Gastrocnemius medialis (tissue), 4 donors: ENCODE results near the gene ADD2. TPM values are rescaled to one million over a fixed set of nuclear protein-coding genes. Genes with fewer than 3 reads are reported as not detected.

ENCODE experiments used
- ATAC-seq, 2 donors: fragments of 150-250 bp; one replicate each; pipeline ENCODE4 v1.9.1; 2016
- DNase-seq, 2 donors: peaks; one replicate each; pipeline ENCODE4 v3.0.0-alpha.2; 2019
- H3K27ac ChIP-seq, 4 donors: fragments of 200-600 bp; sonication (generic); 1 replicate in 1 of 4; 2 replicates in 3 of 4; pipeline ENCODE4 v1.5.1; 2016 to 2018; ENCODE audit warnings: mild to moderate bottlenecking in 2 of 4, moderate library complexity in 1 of 4
- H3K27me3 ChIP-seq, 3 donors: fragments of 200-600 bp; sonication (generic) in 2 of 3; 1 replicate in 1 of 3; 2 replicates in 2 of 3; pipeline versions ENCODE4 v1.5.1 to v1.6.0; 2016 to 2019; ENCODE audit warnings: mild to moderate bottlenecking in 1 of 3, moderate library complexity in 1 of 3
- H3K36me3 ChIP-seq, 2 donors: fragments of 200-600 bp; sonication (generic) in 1 of 2; one replicate each; pipeline ENCODE4 v1.5.1; 2017 to 2018
- H3K4me1 ChIP-seq, 2 donors: fragments of 200-600 bp; sonication (generic) in 1 of 2; one replicate each; pipeline ENCODE4 v1.5.1; 2016 to 2017; ENCODE audit warnings: mild to moderate bottlenecking in 2 of 2
- H3K4me3 ChIP-seq, 4 donors: fragments of 200-600 bp; sonication (generic) in 3 of 4; 1 replicate in 1 of 4; 2 replicates in 3 of 4; pipeline ENCODE4 v1.5.1; 2016 to 2019; ENCODE audit warnings: mild to moderate bottlenecking in 2 of 4
- H3K9me3 ChIP-seq, 3 donors: fragments of 200-600 bp; sonication (generic) in 2 of 3; 1 replicate in 1 of 3; 2 replicates in 2 of 3; pipeline ENCODE4 v1.5.1; 2016 to 2019
- POLR2A ChIP-seq, 2 donors: fragments of 450-650 bp; IDR thresholded peaks; one replicate each; pipeline ENCODE4 v1.6.1; 2017; ENCODE audit warnings: antibody characterized with exemption in 2 of 2, mild to moderate bottlenecking in 2 of 2, moderate library complexity in 2 of 2
- in situ Hi-C, 4 donors: fragments of 200-750 bp; cut with MboI; loops; one replicate each; pipeline versions ENCODE4 v1.15.0 to v1.8.0; 2017; ENCODE audit warnings: low sequenced_read_pairs in 4 of 4
- intact Hi-C: fragments of 100-400 bp; cut with DNase I; formaldehyde crosslinking; loops from one replicate; pipeline ENCODE4 v1.15.1; 2023; ENCODE audit warnings: low total_unique reads
- total RNA-seq, 4 donors: library from RNA; depleted of rRNA; stranded (reverse); fragments of >200 nt; gene quantifications; one replicate each; pipeline versions ENCODE4 v1.1.0 to v1.2.3, GENCODE V29; 2016
- TF ChIP-seq, protein P1 (sequence below), 5 experiments: fragments of 450-650 bp in 3 of 5; fragments of 200-600 bp in 2 of 5; sonication (generic) in 2 of 5; IDR thresholded peaks in 4 of 5; conservative IDR thresholded peaks in 1 of 5; 1 replicate in 4 of 5; 2 replicates in 1 of 5; pipeline ENCODE4 v1.5.1; 2016 to 2019; ENCODE audit warnings: antibody characterized with exemption in 5 of 5, mild to moderate bottlenecking in 3 of 5, moderate library complexity in 3 of 5

Gene ADD2
- total RNA-seq, 4 donors from 2014 or later: 0.20 to 0.75 (median 0.48) TPM

DNA sequence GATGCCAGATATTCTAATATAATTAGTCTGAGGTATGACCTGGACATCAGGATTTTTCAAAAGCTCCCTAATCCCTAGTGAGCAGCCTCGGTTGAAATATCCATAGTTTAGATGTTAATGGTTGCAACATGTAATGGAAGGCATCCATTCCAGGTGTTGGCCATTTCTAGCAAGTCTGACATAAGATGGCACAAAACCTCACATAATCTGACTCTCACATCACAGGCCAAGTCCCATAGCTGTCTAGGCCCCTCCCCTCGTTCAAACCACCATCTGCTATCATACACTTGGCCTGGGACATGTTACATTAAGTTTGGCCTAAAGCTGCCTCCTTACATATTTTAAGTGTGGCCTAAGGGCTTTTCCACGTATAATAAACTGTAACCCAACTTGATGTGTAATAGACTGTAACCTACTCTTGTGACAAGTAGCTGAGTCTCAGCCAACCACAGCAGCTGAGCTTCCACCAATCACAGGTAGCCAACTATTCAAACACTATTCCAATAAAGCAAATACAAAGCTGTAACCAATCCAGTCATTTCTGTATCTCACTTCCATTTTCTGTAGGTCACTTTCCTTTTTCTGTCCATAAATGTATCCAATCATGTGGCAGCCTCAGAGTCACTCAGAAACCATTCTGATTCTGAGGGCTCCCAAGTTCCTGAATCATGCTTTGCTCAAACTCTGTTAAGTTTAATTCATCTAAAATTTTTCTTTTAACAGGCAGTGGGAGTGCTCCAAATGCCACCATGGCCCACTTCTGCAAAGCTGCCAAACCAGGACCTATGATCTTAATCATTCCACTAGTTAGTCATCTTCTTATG is 59.4 kb downstream of the ADD2 start:
- Histone ChIP-seq H3K9me3 (no peaks in the 10 kb centered on the region), H3K4me1 (no peaks in the 10 kb centered on the region), H3K4me3 (no peak overlapping the region), H3K36me3 (no peaks in the 10 kb centered on the region), H3K27ac (no peak overlapping the region), H3K27me3 (no peaks in the 10 kb centered on the region)
- TF ChIP-seq, protein P1, sequence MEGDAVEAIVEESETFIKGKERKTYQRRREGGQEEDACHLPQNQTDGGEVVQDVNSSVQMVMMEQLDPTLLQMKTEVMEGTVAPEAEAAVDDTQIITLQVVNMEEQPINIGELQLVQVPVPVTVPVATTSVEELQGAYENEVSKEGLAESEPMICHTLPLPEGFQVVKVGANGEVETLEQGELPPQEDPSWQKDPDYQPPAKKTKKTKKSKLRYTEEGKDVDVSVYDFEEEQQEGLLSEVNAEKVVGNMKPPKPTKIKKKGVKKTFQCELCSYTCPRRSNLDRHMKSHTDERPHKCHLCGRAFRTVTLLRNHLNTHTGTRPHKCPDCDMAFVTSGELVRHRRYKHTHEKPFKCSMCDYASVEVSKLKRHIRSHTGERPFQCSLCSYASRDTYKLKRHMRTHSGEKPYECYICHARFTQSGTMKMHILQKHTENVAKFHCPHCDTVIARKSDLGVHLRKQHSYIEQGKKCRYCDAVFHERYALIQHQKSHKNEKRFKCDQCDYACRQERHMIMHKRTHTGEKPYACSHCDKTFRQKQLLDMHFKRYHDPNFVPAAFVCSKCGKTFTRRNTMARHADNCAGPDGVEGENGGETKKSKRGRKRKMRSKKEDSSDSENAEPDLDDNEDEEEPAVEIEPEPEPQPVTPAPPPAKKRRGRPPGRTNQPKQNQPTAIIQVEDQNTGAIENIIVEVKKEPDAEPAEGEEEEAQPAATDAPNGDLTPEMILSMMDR (IDR thresholded peaks at IDR 0.05 in 4 of 5, conservative IDR thresholded peaks at IDR 0.05 in 1 of 5): no peak
- no peak for TF ChIP-seq POLR2A (IDR thresholded peaks at IDR 0.05)
- ATAC-seq: no peak
- intact Hi-C loops (no loop called here), in situ Hi-C loops (no loop called here)
- DNase-seq: no peak

DNA sequence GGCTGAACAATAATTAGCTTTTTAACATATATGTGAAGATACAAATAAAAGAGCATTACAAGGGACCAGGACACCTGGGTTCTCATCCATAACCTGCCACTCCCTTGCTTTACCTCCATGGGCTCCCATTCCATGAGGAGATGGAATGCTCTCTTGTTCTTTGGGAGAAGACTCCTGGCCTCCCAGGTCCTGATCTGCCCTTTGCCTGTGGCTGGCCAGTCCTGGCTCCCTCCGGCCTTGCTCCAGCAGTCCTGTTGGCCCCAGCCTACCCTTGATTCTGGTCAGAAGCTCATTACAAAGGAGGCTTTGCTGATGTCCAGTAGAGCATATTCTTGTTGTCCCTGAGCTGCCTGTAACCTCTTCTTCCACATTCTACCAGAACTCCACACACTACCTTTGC is 60.3 kb downstream of the ADD2 start:
- Histone ChIP-seq H3K36me3 (no peaks in the 10 kb centered on the region), H3K4me1 (no peaks in the 10 kb centered on the region), H3K27ac (no peak overlapping the region), H3K27me3 (no peaks in the 10 kb centered on the region), H3K9me3 (no peaks in the 10 kb centered on the region), H3K4me3 (no peak overlapping the region)
- in situ Hi-C loops (no loop called here), intact Hi-C loops (no loop called here)
- DNase-seq (no peak), ATAC-seq (no peak)
- TF ChIP-seq, protein P1 (IDR thresholded peaks at IDR 0.05 in 4 of 5, conservative IDR thresholded peaks at IDR 0.05 in 1 of 5): no peak
- no peak for TF ChIP-seq POLR2A (IDR thresholded peaks at IDR 0.05)

DNA sequence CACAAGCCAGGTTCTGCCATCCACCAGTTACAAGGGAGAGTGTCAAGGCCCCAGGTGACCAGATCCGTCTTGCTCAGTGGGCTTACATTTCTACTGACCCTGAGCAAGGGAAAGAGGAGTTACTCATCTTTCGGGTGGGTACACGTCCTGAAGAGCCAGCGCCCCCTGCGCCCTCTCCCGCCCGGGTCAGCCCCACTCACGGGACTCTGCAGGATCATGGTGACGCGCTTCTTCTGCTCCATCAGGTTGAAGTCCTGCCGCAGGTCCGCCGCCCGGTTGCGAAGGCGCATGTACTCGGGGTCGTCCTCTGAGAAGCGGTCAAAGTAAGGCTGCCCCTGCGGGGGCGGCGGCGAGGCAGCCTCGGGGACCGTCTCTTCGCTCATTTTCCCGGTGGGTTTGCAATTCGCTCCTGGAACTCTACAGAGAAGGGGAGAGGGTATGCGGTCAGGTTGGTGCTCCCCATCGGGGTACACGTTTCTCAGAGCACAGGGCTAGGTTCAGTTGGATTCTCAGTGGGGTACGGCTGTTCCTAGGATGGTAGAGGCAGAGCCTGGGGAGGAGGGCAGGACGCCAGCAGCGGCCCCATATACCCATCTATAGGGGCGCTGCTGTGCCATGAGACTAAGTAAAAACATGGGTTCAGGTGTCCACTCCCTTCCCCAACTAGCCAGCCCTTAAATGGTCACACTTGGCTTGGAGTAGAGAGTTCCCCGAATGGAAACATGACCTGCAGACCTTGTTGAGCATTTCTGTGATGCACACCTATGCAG is 61.8 kb downstream of the ADD2 start:
- H3K36me3 ChIP-seq: no peaks in the 10 kb centered on the region
- H3K27ac ChIP-seq: no peak overlapping the region
- in situ Hi-C loops: no loop called here
- DNase-seq: no peak
- H3K27me3 ChIP-seq: no peaks in the 10 kb centered on the region
- H3K4me3 ChIP-seq: no peak overlapping the region
- H3K9me3 ChIP-seq: no peaks in the 10 kb centered on the region
- intact Hi-C loops: no loop called here
- no peak for TF ChIP-seq POLR2A (IDR thresholded peaks at IDR 0.05)
- TF ChIP-seq, protein P1 (IDR thresholded peaks at IDR 0.05 in 4 of 5, conservative IDR thresholded peaks at IDR 0.05 in 1 of 5): no peak
- ATAC-seq: no peak
- H3K4me1 ChIP-seq: no peaks in the 10 kb centered on the region

DNA sequence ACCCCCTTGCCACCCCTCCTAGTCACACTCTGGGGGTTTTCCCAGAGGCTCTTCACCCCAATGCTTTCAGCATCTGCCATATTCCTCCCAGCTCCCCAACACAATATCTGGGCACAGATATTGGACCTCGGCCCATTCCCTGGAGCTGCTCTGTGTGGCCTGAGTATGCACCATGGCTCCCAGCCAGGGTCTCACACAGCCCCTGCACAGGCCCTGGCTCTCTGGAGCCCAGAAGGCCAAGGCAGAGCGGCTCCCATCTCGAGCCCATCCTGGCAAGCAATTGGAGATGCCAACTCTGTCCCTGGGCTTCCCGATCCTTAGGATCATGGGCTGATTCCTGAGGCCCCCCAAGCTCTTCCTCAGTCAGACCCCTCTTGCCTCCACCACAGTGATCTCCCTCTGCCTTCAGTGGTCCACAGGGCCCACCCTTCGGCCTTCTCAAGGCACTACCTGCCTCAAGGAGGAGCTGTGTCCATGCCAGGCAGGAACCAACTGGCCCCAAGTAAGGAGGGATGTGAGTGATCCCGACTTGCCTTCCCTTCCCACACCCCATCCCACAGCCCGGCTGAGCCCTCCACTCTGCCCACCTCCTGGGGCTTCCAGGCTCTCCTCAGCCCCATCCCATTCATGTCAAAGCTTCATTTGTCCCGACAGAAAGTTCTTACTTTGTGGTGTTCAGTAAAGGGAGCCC is 62.7 kb downstream of the ADD2 start:
- Histone ChIP-seq H3K36me3 (no peaks in the 10 kb centered on the region), H3K4me3 (no peak overlapping the region), H3K27me3 (no peaks in the 10 kb centered on the region), H3K4me1 (no peaks in the 10 kb centered on the region), H3K9me3 (no peaks in the 10 kb centered on the region), H3K27ac (no peak overlapping the region)
- in situ Hi-C loops: no loop called here
- TF ChIP-seq, protein P1 (IDR thresholded peaks at IDR 0.05 in 4 of 5, conservative IDR thresholded peaks at IDR 0.05 in 1 of 5): no peak
- no peak for TF ChIP-seq POLR2A (IDR thresholded peaks at IDR 0.05)
- no peak for DNase-seq
- ATAC-seq: no peak
- intact Hi-C loops: no loop called here
